ENCODE data around the gene FALEC. TPM values are rescaled to one million over a fixed set of nuclear protein-coding genes. Genes with fewer than 3 reads are reported as not detected.

Gene FALEC
- total RNA-seq, 1 experiment from 2014 or later, result 1.0 TPM

DNA sequence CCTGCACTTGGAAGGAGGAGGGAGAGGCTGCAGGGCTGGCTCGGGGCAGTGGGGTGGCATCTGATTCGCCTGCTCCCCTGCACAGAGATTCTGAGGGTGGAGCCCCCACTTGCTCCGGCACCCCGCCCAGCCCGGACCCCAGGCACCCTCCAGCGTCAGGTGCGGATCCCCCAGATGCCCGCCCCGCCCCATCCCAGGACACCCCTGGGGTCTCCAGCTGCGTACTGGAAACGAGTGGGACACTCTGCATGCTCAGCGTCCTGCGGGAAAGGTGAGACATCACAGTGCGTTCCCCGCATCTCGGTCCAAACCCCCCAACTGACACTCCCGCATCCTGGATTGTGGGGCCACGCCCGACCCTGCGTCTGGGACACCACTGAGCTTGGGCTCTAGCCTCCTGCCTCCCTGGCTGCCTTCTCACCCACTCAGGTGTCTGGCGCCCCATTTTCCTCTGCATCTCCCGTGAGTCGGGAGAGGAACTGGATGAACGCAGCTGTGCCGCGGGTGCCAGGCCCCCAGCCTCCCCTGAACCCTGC is 41.6 kb downstream of the FALEC start:
- H3K27ac ChIP-seq (ENCODE audit: low read length), result no peak overlapping the region
- intact Hi-C loops (cut with micrococcal nuclease; ENCODE audit: unreplicated experiment), result no loop called here
- peaks cover 25% of the 10 kb centered on the region for H3K4me1 ChIP-seq (ENCODE audit: control insufficient read depth, insufficient read depth, low read length)
- no peaks in the 10 kb centered on the region for H3K36me3 ChIP-seq (ENCODE audit: control insufficient read depth, insufficient read depth, low read length)
- H3K4me3 ChIP-seq (ENCODE audit: low read depth in 2 of 2, low read length in 2 of 2), result no peak overlapping the region
- H3K27me3 ChIP-seq (ENCODE audit: control insufficient read depth, insufficient read depth, low read length), result no peaks in the 10 kb centered on the region
- ChIA-PET POLR2A (no interaction called here), CTCF (no interaction called here)
- in situ Hi-C loops (cut with HindIII; ENCODE audit: low pct_unique_long_range_greater_than_20kb, low sequenced_read_pairs), result no loop called here
- TF ChIP-seq TCF7L2 (IDR thresholded peaks at IDR 0.05; ENCODE audit: low read depth, low read length), result no peak
- no peak for TF ChIP-seq POLR2AphosphoS5 (IDR thresholded peaks at IDR 0.05; ENCODE audit: low read depth, low read length)
- no peak for TF ChIP-seq SIN3A (IDR thresholded peaks at IDR 0.05; ENCODE audit: borderline replicate concordance, insufficient read depth, low read depth, low read length)
- TF ChIP-seq, protein P1, sequence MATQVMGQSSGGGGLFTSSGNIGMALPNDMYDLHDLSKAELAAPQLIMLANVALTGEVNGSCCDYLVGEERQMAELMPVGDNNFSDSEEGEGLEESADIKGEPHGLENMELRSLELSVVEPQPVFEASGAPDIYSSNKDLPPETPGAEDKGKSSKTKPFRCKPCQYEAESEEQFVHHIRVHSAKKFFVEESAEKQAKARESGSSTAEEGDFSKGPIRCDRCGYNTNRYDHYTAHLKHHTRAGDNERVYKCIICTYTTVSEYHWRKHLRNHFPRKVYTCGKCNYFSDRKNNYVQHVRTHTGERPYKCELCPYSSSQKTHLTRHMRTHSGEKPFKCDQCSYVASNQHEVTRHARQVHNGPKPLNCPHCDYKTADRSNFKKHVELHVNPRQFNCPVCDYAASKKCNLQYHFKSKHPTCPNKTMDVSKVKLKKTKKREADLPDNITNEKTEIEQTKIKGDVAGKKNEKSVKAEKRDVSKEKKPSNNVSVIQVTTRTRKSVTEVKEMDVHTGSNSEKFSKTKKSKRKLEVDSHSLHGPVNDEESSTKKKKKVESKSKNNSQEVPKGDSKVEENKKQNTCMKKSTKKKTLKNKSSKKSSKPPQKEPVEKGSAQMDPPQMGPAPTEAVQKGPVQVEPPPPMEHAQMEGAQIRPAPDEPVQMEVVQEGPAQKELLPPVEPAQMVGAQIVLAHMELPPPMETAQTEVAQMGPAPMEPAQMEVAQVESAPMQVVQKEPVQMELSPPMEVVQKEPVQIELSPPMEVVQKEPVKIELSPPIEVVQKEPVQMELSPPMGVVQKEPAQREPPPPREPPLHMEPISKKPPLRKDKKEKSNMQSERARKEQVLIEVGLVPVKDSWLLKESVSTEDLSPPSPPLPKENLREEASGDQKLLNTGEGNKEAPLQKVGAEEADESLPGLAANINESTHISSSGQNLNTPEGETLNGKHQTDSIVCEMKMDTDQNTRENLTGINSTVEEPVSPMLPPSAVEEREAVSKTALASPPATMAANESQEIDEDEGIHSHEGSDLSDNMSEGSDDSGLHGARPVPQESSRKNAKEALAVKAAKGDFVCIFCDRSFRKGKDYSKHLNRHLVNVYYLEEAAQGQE (IDR thresholded peaks at IDR 0.05; ENCODE audit: insufficient read depth in 1 of 2, low read depth in 2 of 2, low read length in 1 of 2), result no peak
- TF ChIP-seq, protein P2, sequence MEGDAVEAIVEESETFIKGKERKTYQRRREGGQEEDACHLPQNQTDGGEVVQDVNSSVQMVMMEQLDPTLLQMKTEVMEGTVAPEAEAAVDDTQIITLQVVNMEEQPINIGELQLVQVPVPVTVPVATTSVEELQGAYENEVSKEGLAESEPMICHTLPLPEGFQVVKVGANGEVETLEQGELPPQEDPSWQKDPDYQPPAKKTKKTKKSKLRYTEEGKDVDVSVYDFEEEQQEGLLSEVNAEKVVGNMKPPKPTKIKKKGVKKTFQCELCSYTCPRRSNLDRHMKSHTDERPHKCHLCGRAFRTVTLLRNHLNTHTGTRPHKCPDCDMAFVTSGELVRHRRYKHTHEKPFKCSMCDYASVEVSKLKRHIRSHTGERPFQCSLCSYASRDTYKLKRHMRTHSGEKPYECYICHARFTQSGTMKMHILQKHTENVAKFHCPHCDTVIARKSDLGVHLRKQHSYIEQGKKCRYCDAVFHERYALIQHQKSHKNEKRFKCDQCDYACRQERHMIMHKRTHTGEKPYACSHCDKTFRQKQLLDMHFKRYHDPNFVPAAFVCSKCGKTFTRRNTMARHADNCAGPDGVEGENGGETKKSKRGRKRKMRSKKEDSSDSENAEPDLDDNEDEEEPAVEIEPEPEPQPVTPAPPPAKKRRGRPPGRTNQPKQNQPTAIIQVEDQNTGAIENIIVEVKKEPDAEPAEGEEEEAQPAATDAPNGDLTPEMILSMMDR (IDR thresholded peaks at IDR 0.05), result no peak
- no peak for ATAC-seq
- no peak for DNase-seq (ENCODE audit: low read depth, low spot score)
- no TSS peak for BruUV-seq (replicated peaks)
- no peaks in the 10 kb centered on the region for H3K9me3 ChIP-seq (ENCODE audit: control insufficient read depth, insufficient read depth, low read depth, low read length)

DNA sequence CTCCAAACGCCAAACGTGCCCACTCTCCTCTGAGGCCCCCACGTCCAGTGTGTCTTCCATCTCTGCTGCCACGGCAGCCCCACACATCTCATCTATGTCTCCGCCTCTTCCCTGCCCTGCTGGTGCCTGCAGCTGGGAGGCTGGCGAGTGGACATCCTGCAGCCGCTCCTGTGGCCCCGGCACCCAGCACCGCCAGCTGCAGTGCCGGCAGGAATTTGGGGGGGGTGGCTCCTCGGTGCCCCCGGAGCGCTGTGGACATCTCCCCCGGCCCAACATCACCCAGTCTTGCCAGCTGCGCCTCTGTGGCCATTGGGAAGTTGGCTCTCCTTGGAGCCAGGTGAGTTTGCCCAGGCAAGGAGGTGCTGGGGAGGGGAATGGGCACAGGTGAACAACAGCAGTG is 42.3 kb downstream of the FALEC start:
- in situ Hi-C loops (cut with HindIII; ENCODE audit: low pct_unique_long_range_greater_than_20kb, low sequenced_read_pairs) (no loop called here), intact Hi-C loops (cut with micrococcal nuclease; ENCODE audit: unreplicated experiment) (no loop called here)
- TF ChIP-seq TCF7L2 (IDR thresholded peaks at IDR 0.05; ENCODE audit: low read depth, low read length) (no peak), POLR2AphosphoS5 (IDR thresholded peaks at IDR 0.05; ENCODE audit: low read depth, low read length) (no peak), SIN3A (IDR thresholded peaks at IDR 0.05; ENCODE audit: borderline replicate concordance, insufficient read depth, low read depth, low read length) (no peak)
- TF ChIP-seq, protein P1 (IDR thresholded peaks at IDR 0.05; ENCODE audit: insufficient read depth in 1 of 2, low read depth in 2 of 2, low read length in 1 of 2), result no peak
- TF ChIP-seq, protein P2 (IDR thresholded peaks at IDR 0.05), result no peak
- Histone ChIP-seq H3K27me3 (ENCODE audit: control insufficient read depth, insufficient read depth, low read length) (no peaks in the 10 kb centered on the region), H3K36me3 (ENCODE audit: control insufficient read depth, insufficient read depth, low read length) (no peaks in the 10 kb centered on the region), H3K9me3 (ENCODE audit: control insufficient read depth, insufficient read depth, low read depth, low read length) (no peaks in the 10 kb centered on the region), H3K27ac (ENCODE audit: low read length) (no peak overlapping the region), H3K4me1 (ENCODE audit: control insufficient read depth, insufficient read depth, low read length) (peaks cover 29% of the 10 kb centered on the region), H3K4me3 (ENCODE audit: low read depth in 2 of 2, low read length in 2 of 2) (no peak overlapping the region)
- ChIA-PET POLR2A (no interaction called here), CTCF (no interaction called here)
- BruUV-seq (replicated peaks), result no TSS peak
- ATAC-seq (no peak), DNase-seq (ENCODE audit: low read depth, low spot score) (no peak)
